ENCODE results near the gene UBC.

DNA sequence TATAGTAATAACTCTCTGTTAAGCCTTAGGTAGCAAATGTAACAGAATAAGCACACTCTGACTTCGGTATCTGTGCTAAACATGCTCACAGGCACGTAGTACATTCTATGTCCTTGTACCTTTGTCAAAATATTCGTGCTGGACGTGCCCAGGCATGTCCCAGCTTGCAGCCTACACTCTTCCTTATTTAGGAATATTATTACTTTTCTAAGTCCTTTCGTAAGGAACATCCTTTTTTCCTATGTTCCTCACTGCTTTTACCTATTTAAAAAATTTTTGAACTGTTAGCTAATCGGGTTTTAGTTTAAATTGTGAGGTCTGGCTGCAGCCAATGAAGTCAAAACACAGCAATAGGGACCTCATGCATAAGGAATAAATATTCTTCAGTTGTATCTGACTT, 24.1 kb upstream of the UBC start:
- TF ChIP-seq, protein P1, sequence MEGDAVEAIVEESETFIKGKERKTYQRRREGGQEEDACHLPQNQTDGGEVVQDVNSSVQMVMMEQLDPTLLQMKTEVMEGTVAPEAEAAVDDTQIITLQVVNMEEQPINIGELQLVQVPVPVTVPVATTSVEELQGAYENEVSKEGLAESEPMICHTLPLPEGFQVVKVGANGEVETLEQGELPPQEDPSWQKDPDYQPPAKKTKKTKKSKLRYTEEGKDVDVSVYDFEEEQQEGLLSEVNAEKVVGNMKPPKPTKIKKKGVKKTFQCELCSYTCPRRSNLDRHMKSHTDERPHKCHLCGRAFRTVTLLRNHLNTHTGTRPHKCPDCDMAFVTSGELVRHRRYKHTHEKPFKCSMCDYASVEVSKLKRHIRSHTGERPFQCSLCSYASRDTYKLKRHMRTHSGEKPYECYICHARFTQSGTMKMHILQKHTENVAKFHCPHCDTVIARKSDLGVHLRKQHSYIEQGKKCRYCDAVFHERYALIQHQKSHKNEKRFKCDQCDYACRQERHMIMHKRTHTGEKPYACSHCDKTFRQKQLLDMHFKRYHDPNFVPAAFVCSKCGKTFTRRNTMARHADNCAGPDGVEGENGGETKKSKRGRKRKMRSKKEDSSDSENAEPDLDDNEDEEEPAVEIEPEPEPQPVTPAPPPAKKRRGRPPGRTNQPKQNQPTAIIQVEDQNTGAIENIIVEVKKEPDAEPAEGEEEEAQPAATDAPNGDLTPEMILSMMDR (IDR thresholded peaks at IDR 0.05; ENCODE audit: low read depth, low read length), result no peak
- TF ChIP-seq POLR2A (IDR thresholded peaks at IDR 0.05; ENCODE audit: extremely low read depth, insufficient read length) (no peak), MYC (IDR thresholded peaks at IDR 0.05; ENCODE audit: low read depth, low read length) (no peak)
- TF ChIP-seq, protein P2, sequence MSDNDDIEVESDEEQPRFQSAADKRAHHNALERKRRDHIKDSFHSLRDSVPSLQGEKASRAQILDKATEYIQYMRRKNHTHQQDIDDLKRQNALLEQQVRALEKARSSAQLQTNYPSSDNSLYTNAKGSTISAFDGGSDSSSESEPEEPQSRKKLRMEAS (IDR thresholded peaks at IDR 0.05; ENCODE audit: low read depth, low read length), result peak; percentile 35; the same call in 1 of the 2 replicates
